M059J (cell line): Measurements from ENCODE around the gene CARNS1. TPM values are rescaled to one million over a fixed set of nuclear protein-coding genes. Genes with fewer than 3 reads are reported as not detected.

Experiments
- DNase-seq: peaks from one replicate; pipeline ENCODE4 v3.0.0-alpha.2; 2012; ENCODE audit warnings: low read depth
- total RNA-seq: library from RNA; depleted of rRNA; stranded (reverse); fragments of >200 nt; shearing (Covaris generic); gene quantifications from 2 replicates; pipeline ENCODE4 v1.2.3, GENCODE V29; 2014; rRNA removed

The CARNS1 gene
- total RNA-seq, 1 experiment from 2014 or later = 0.22 TPM

- peak; percentile 68 for DNase-seq
Measured at GRCh38 chr11:67465530-67465929, 50.1 kb downstream of the CARNS1 start.

- no peak for DNase-seq
Measured at GRCh38 chr11:67466367-67466766, 50.9 kb downstream of the CARNS1 start.

- no peak for DNase-seq
Measured at GRCh38 chr11:67466962-67467771, 51.7 kb downstream of the CARNS1 start.

GRCh38 chr11:67468056-67468455 lies 52.6 kb downstream of the CARNS1 start:
- DNase-seq = peak; percentile 54

GRCh38 chr11:67468456-67468758 lies 52.9 kb downstream of the CARNS1 start:
- no peak for DNase-seq

- peak; percentile 85 for DNase-seq
Measured at GRCh38 chr11:67468759-67469507, 53.5 kb downstream of the CARNS1 start, which contains the start of gene TMEM134. TSS of gene TMEM134 (minus strand) at chr11:67469251. CDS start at chr11:67469192, 59 bp downstream.

- no peak for DNase-seq
Measured at GRCh38 chr11:67469508-67469811, 54.0 kb downstream of the CARNS1 start.

GRCh38 chr11:67470337-67471002 lies 55.0 kb downstream of the CARNS1 start:
- no peak for DNase-seq

- DNase-seq = no peak
Measured at GRCh38 chr11:67472882-67473281, 57.4 kb downstream of the CARNS1 start.

Other genes with a start within 250 kb of the CARNS1 start
- gene GRK2, start 149.2 kb upstream of the CARNS1 start, total RNA-seq = 21.8 and 39.3 TPM in 2 replicates
- gene ANKRD13D, start 126.4 kb upstream of the CARNS1 start, total RNA-seq = 9.8 and 14.9 TPM in 2 replicates
- gene SSH3, start 112.1 kb upstream of the CARNS1 start, total RNA-seq = 17.5 and 18.4 TPM in 2 replicates
- 127 and 137 TPM in 2 replicates for gene POLD4, start 62.1 kb upstream of the CARNS1 start, total RNA-seq
- 16.2 and 22.6 TPM in 2 replicates for gene CLCF1, start 42.1 kb upstream of the CARNS1 start, total RNA-seq
- 7.3 and 13.3 TPM in 2 replicates for gene RAD9A, start 23.7 kb upstream of the CARNS1 start, total RNA-seq
- gene PPP1CA, start 13.8 kb upstream of the CARNS1 start, total RNA-seq = 223 and 247 TPM in 2 replicates
- gene TBC1D10C, start 11.6 kb upstream of the CARNS1 start, total RNA-seq = not detected in 2 replicates
- gene RPS6KB2, start 12.8 kb downstream of the CARNS1 start, total RNA-seq = 36.6 and 37.1 TPM in 2 replicates
- 0.20 and 0.47 TPM in 2 replicates for gene PTPRCAP, start 22.0 kb downstream of the CARNS1 start, total RNA-seq
- gene CORO1B, start 27.8 kb downstream of the CARNS1 start, total RNA-seq = 79.7 and 137 TPM in 2 replicates
- gene GPR152, start 37.1 kb downstream of the CARNS1 start, total RNA-seq = not detected in 2 replicates
- 6.9 and 9.0 TPM in 2 replicates for gene CABP4, start 39.7 kb downstream of the CARNS1 start, total RNA-seq
- gene TMEM134, start 53.6 kb downstream of the CARNS1 start, total RNA-seq = 13.5 and 16.1 TPM in 2 replicates
- gene AIP, start 67.3 kb downstream of the CARNS1 start, total RNA-seq = 65.7 and 81.6 TPM in 2 replicates
- gene PITPNM1, start 89.7 kb downstream of the CARNS1 start, total RNA-seq = 18.7 and 36.7 TPM in 2 replicates
- gene CDK2AP2, start 92.5 kb downstream of the CARNS1 start, total RNA-seq = 63.8 and 71.7 TPM in 2 replicates
- gene CABP2, start 107.8 kb downstream of the CARNS1 start, total RNA-seq = not detected in 2 replicates
- 436 and 441 TPM in 2 replicates for gene GSTP1, start 168.1 kb downstream of the CARNS1 start, total RNA-seq
- gene NDUFV1, start 191.3 kb downstream of the CARNS1 start, total RNA-seq = 118 and 153 TPM in 2 replicates
- 2.6 and 5.7 TPM in 2 replicates for gene NUDT8, start 214.3 kb downstream of the CARNS1 start, total RNA-seq
- gene TBX10, start 224.1 kb downstream of the CARNS1 start, total RNA-seq = not detected in 2 replicates
- gene ACY3, start 235.1 kb downstream of the CARNS1 start, total RNA-seq = 0.91 TPM in 2 replicates